HepG2 (cell line): Measurements from ENCODE around the gene ACVR1B. TPM values are rescaled to one million over a fixed set of nuclear protein-coding genes. Genes with fewer than 3 reads are reported as not detected.
A peak's percentile ranks its signal among the peaks of the same experiment; 100 is the strongest.

Source experiments
- BATF2 ChIP-seq: sonication (generic); formaldehyde crosslinking; IDR thresholded peaks from 2 replicates; pipeline ENCODE4 v1.8.0; 2022; ENCODE audit warnings: mild to moderate bottlenecking, missing genetic modification reagents, moderate library complexity
- CREM ChIP-seq, 2 experiments: sonication (generic) in 1 of 2; formaldehyde crosslinking in 1 of 2; IDR thresholded peaks; 2 replicates each; pipeline versions ENCODE4 v1.4.0 to v1.6.1; 2016 to 2020; ENCODE audit warnings: antibody characterized with exemption in 1 of 2, mild to moderate bottlenecking in 1 of 2, missing genetic modification reagents in 1 of 2
- DR1 ChIP-seq: sonication (generic); formaldehyde crosslinking; IDR thresholded peaks from 2 replicates; pipeline ENCODE4 v1.8.0; 2021; ENCODE audit warnings: mild to moderate bottlenecking, missing genetic modification reagents, inconsistent platforms
- ELF1 ChIP-seq: sonication (generic); formaldehyde crosslinking; IDR thresholded peaks from 2 replicates; pipeline ENCODE4 v1.4.0; 2020; ENCODE audit warnings: missing genetic modification reagents
- HES4 ChIP-seq: sonication (generic); formaldehyde crosslinking; IDR thresholded peaks from 2 replicates; pipeline ENCODE4 v1.9.0; 2021; ENCODE audit warnings: mild to moderate bottlenecking, missing genetic modification reagents, borderline replicate concordance
- KAT7 ChIP-seq: IDR thresholded peaks from 2 replicates; pipeline ENCODE4 v1.6.1; 2018; ENCODE audit warnings: borderline replicate concordance, missing compliant biosample characterization
- KMT2A ChIP-seq: sonication (generic); formaldehyde crosslinking; IDR thresholded peaks from 2 replicates; pipeline ENCODE4 v1.4.0; 2020; ENCODE audit warnings: missing genetic modification reagents
- NFIB ChIP-seq: sonication (generic); formaldehyde crosslinking; IDR thresholded peaks from 2 replicates; pipeline ENCODE4 v1.9.0; 2021; ENCODE audit warnings: missing genetic modification reagents, mild to moderate bottlenecking, borderline replicate concordance
- NFKBIZ ChIP-seq: IDR thresholded peaks from 2 replicates; pipeline ENCODE4 v1.6.1; 2018; ENCODE audit warnings: missing genetic modification reagents, missing compliant biosample characterization
- TFDP2 ChIP-seq: sonication (generic); formaldehyde crosslinking; IDR thresholded peaks from 2 replicates; pipeline ENCODE4 v1.4.0; 2020; ENCODE audit warnings: missing genetic modification reagents
- TRIM24 ChIP-seq: sonication (generic); formaldehyde crosslinking; IDR thresholded peaks from 2 replicates; pipeline ENCODE4 v1.8.0; 2022; ENCODE audit warnings: mild to moderate bottlenecking, missing genetic modification reagents
- XRCC5 ChIP-seq: fragments of 200-400 bp; formaldehyde crosslinking; optimal IDR thresholded peaks from 2 replicates; pipeline ENCODE3; 2017; ENCODE audit warnings: mild to moderate bottlenecking, low read length
- ZBTB42 ChIP-seq: sonication (generic); formaldehyde crosslinking; IDR thresholded peaks from 2 replicates; pipeline ENCODE4 v1.5.0; 2020; ENCODE audit warnings: mild to moderate bottlenecking, missing genetic modification reagents
- ZFP36 ChIP-seq: fragments of 150-350 bp; IDR thresholded peaks from 2 replicates; pipeline ENCODE4 v1.6.1; 2018; ENCODE audit warnings: borderline replicate concordance, low read length, low read depth; ENCODE audit not compliant: partially characterized antibody
- ZFP90 ChIP-seq: sonication (generic); formaldehyde crosslinking; IDR thresholded peaks from 2 replicates; pipeline ENCODE4 v1.8.0; 2022; ENCODE audit warnings: missing genetic modification reagents, mild to moderate bottlenecking, inconsistent platforms, borderline replicate concordance
- ZMYM2 ChIP-seq: sonication (generic); formaldehyde crosslinking; IDR thresholded peaks from 2 replicates; pipeline ENCODE4 v1.8.0; 2022; ENCODE audit warnings: mild to moderate bottlenecking, missing genetic modification reagents
- ZNF136 ChIP-seq: sonication (generic); formaldehyde crosslinking; IDR thresholded peaks from 2 replicates; pipeline ENCODE4 v1.8.1; 2022; ENCODE audit warnings: low read depth, mild to moderate bottlenecking, moderate library complexity, missing genetic modification reagents
- ZNF18 ChIP-seq: sonication (generic); formaldehyde crosslinking; IDR thresholded peaks from 2 replicates; pipeline ENCODE4 v1.8.0; 2022; ENCODE audit warnings: mild to moderate bottlenecking, missing genetic modification reagents; ENCODE audit not compliant: insufficient replicate concordance
- ZNF468 ChIP-seq: sonication (generic); formaldehyde crosslinking; IDR thresholded peaks from 2 replicates; pipeline ENCODE4 v1.8.0; 2022; ENCODE audit warnings: mild to moderate bottlenecking, moderate library complexity, missing genetic modification reagents
- ZNF501 ChIP-seq: sonication (generic); formaldehyde crosslinking; IDR thresholded peaks from 2 replicates; pipeline ENCODE4 v1.5.1; 2020; ENCODE audit warnings: mild to moderate bottlenecking, moderate library complexity, missing genetic modification reagents
- ZNF615 ChIP-seq: sonication (generic); formaldehyde crosslinking; IDR thresholded peaks from 2 replicates; pipeline ENCODE4 v1.5.0; 2020; ENCODE audit warnings: mild to moderate bottlenecking, missing genetic modification reagents, borderline replicate concordance
- ZNF619 ChIP-seq: sonication (generic); formaldehyde crosslinking; IDR thresholded peaks from 2 replicates; pipeline ENCODE4 v1.4.0; 2020; ENCODE audit warnings: mild to moderate bottlenecking, missing genetic modification reagents
- ZNF768 ChIP-seq: sonication (generic); formaldehyde crosslinking; IDR thresholded peaks from 2 replicates; pipeline ENCODE4 v1.4.0; 2020; ENCODE audit warnings: missing genetic modification reagents
- polyA plus RNA-seq, 8 experiments: library from polyadenylated mRNA; depleted of rRNA in 3 of 8; stranded (reverse) in 7 of 8; unstranded in 1 of 8; fragments of >200 nt; fragmentation: Illumina TruSeq in 4 of 8; extraction: Trizol in 4 of 8; gene quantifications; 2 replicates each; pipeline versions ENCODE4 v1.2.1 to v1.2.3, GENCODE V29; 2011 to 2016; ENCODE audit warnings: low read depth in 4 of 8, missing spikeins in 1 of 8, mixed read lengths in 1 of 8; ENCODE audit not compliant: insufficient read depth in 1 of 8
- total RNA-seq, 5 experiments: library from RNA; depleted of rRNA; stranded (reverse); fragments of >200 nt; fragmentation: Illumina TruSeq; extraction: Trizol; gene quantifications; 2 replicates each; pipeline ENCODE4 v1.2.3, GENCODE V29; 2016; ENCODE audit warnings: low read depth in 1 of 5
- TF ChIP-seq, protein P1 (sequence below): sonication (generic); formaldehyde crosslinking; IDR thresholded peaks from 2 replicates; pipeline ENCODE4 v1.4.0; 2020; ENCODE audit warnings: missing genetic modification reagents, borderline replicate concordance

The ACVR1B gene
- total and polyA plus RNA-seq, 2 of the 13 experiments (the other 11 are each of a cell fraction or from before 2014, with no cell fraction given), result 8.9 to 12.1 TPM

- TF ChIP-seq, protein P1, sequence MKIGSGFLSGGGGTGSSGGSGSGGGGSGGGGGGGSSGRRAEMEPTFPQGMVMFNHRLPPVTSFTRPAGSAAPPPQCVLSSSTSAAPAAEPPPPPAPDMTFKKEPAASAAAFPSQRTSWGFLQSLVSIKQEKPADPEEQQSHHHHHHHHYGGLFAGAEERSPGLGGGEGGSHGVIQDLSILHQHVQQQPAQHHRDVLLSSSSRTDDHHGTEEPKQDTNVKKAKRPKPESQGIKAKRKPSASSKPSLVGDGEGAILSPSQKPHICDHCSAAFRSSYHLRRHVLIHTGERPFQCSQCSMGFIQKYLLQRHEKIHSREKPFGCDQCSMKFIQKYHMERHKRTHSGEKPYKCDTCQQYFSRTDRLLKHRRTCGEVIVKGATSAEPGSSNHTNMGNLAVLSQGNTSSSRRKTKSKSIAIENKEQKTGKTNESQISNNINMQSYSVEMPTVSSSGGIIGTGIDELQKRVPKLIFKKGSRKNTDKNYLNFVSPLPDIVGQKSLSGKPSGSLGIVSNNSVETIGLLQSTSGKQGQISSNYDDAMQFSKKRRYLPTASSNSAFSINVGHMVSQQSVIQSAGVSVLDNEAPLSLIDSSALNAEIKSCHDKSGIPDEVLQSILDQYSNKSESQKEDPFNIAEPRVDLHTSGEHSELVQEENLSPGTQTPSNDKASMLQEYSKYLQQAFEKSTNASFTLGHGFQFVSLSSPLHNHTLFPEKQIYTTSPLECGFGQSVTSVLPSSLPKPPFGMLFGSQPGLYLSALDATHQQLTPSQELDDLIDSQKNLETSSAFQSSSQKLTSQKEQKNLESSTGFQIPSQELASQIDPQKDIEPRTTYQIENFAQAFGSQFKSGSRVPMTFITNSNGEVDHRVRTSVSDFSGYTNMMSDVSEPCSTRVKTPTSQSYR (CRISPR knock-in tag), result peak; percentile 27; the same call in 1 of the 2 replicates
- TF ChIP-seq ZNF468 (CRISPR knock-in tag), result no peak
- no peak for TF ChIP-seq TRIM24 (CRISPR knock-in tag)
- no peak for TF ChIP-seq ZBTB42
- TF ChIP-seq XRCC5, result no peak
- no peak for TF ChIP-seq NFIB (CRISPR knock-in tag)
- TF ChIP-seq ZNF615 (CRISPR knock-in tag), result no peak
- peak; percentile 44; the same call in 1 of the 2 replicates for TF ChIP-seq CREM (IDR thresholded peaks at IDR 0.05)
- no peak for TF ChIP-seq CREM (CRISPR knock-in tag; IDR thresholded peaks at IDR 0.05)
- TF ChIP-seq ZNF501 (CRISPR knock-in tag), result no peak
- no peak for TF ChIP-seq DR1 (CRISPR knock-in tag)
- no peak for TF ChIP-seq HES4 (CRISPR knock-in tag)
- TF ChIP-seq KMT2A (CRISPR knock-in tag), result peak; percentile 40; the same call in 1 of the 2 replicates
- no peak for TF ChIP-seq ZNF619
- no peak for TF ChIP-seq ZNF768 (CRISPR knock-in tag)
- TF ChIP-seq ZFP36, result no peak
- no peak for TF ChIP-seq ELF1 (CRISPR knock-in tag)
- no peak for TF ChIP-seq ZFP90 (CRISPR knock-in tag)
- no peak for TF ChIP-seq ZNF136
- no peak for TF ChIP-seq TFDP2 (CRISPR knock-in tag)
- TF ChIP-seq ZNF18 (CRISPR knock-in tag), result no peak
- no peak for TF ChIP-seq ZMYM2 (CRISPR knock-in tag)
- TF ChIP-seq BATF2 (CRISPR knock-in tag), result no peak
- no peak; the same call in 1 of the 2 replicates for TF ChIP-seq NFKBIZ
- no peak for TF ChIP-seq KAT7 (CRISPR knock-in tag)
Observed at GRCh38 chr12:51976376-51977160, 25.1 kb downstream of the ACVR1B start (continued).
